22Rv1 (cell line): ENCODE results near the gene SLC12A7.

Experiments
- ZFX ChIP-seq: fragments of 450-650 bp; IDR thresholded peaks from 2 replicates; pipeline ENCODE4 v1.6.1; 2017; ENCODE audit warnings: antibody characterized with exemption, borderline replicate concordance
- TF ChIP-seq, protein P1 (sequence below): fragments of 450-650 bp; IDR thresholded peaks from 2 replicates; pipeline ENCODE4 v1.5.1; 2017; ENCODE audit warnings: mild to moderate bottlenecking

- TF ChIP-seq, protein P1, sequence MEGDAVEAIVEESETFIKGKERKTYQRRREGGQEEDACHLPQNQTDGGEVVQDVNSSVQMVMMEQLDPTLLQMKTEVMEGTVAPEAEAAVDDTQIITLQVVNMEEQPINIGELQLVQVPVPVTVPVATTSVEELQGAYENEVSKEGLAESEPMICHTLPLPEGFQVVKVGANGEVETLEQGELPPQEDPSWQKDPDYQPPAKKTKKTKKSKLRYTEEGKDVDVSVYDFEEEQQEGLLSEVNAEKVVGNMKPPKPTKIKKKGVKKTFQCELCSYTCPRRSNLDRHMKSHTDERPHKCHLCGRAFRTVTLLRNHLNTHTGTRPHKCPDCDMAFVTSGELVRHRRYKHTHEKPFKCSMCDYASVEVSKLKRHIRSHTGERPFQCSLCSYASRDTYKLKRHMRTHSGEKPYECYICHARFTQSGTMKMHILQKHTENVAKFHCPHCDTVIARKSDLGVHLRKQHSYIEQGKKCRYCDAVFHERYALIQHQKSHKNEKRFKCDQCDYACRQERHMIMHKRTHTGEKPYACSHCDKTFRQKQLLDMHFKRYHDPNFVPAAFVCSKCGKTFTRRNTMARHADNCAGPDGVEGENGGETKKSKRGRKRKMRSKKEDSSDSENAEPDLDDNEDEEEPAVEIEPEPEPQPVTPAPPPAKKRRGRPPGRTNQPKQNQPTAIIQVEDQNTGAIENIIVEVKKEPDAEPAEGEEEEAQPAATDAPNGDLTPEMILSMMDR, result no peak
- TF ChIP-seq ZFX, result no peak
Observed at GRCh38 chr5:1020452-1020961, 91.4 kb downstream of the SLC12A7 start.
